Liver (tissue), 9 donors: ENCODE measurements around the gene B3GNT3. TPM values are rescaled to one million over a fixed set of nuclear protein-coding genes. Genes with fewer than 3 reads are reported as not detected.

Experiments used
- DNase-seq: peaks from one replicate; pipeline ENCODE4 v3.0.0-alpha.2; 2017; ENCODE audit warnings: low spot score
- H3K27ac ChIP-seq, 2 donors: one replicate each; pipeline ENCODE4 v1.7.0; 2013; ENCODE audit warnings: inconsistent platforms in 2 of 2, low read length in 2 of 2, control low read depth in 1 of 2, low read depth in 1 of 2, mild to moderate bottlenecking in 1 of 2
- H3K27me3 ChIP-seq, 4 donors: one replicate each; pipeline versions ENCODE4 v1.6.1 to v1.7.0; 2013; ENCODE audit warnings: low read length in 3 of 4, inconsistent platforms in 1 of 4, mild to moderate bottlenecking in 1 of 4, moderate library complexity in 1 of 4; ENCODE audit not compliant: control insufficient read depth in 4 of 4, insufficient read depth in 4 of 4
- H3K36me3 ChIP-seq, 4 donors: one replicate each; pipeline versions ENCODE4 v1.6.1 to v1.7.0; 2013; ENCODE audit warnings: low read length in 3 of 4, mild to moderate bottlenecking in 3 of 4, low read depth in 1 of 4, moderate library complexity in 1 of 4; ENCODE audit not compliant: control insufficient read depth in 4 of 4, insufficient read depth in 3 of 4
- H3K4me1 ChIP-seq, 4 donors: one replicate each; pipeline versions ENCODE4 v1.6.1 to v1.7.0; 2013; ENCODE audit warnings: low read length in 3 of 4, mild to moderate bottlenecking in 3 of 4, moderate library complexity in 1 of 4; ENCODE audit not compliant: control insufficient read depth in 4 of 4, insufficient read depth in 4 of 4
- H3K4me3 ChIP-seq, 3 donors: one replicate each; pipeline versions ENCODE4 v1.6.1 to v1.7.0; 2013; ENCODE audit warnings: low read length in 3 of 3, control low read depth in 1 of 3, low read depth in 1 of 3, mild to moderate bottlenecking in 1 of 3
- H3K9ac ChIP-seq, 2 donors: one replicate each; pipeline ENCODE4 v1.7.0; 2013; ENCODE audit warnings: low read length in 2 of 2, mild to moderate bottlenecking in 2 of 2, moderate library complexity in 2 of 2, control low read depth in 1 of 2, low read depth in 1 of 2
- H3K9me3 ChIP-seq, 4 donors: one replicate each; pipeline versions ENCODE4 v1.6.1 to v1.7.0; 2013; ENCODE audit warnings: low read length in 3 of 4; ENCODE audit not compliant: control insufficient read depth in 4 of 4
- ATF3 ChIP-seq: IDR thresholded peaks from 2 replicates; pipeline ENCODE4 v1.6.1; 2016; ENCODE audit warnings: antibody characterized with exemption
- CTCF ChIP-seq: fragments of 150-350 bp; IDR thresholded peaks from 2 replicates; pipeline ENCODE4 v1.5.1; 2017; ENCODE audit warnings: improper control_type of control experiment, low read depth, low read length; ENCODE audit not compliant: missing input control
- EGR1 ChIP-seq, 2 donors: IDR thresholded peaks; 2 replicates each; pipeline ENCODE4 v1.6.1; 2016 to 2018; ENCODE audit warnings: antibody characterized with exemption in 2 of 2, low read depth in 2 of 2
- FOXA1 ChIP-seq: IDR thresholded peaks from 2 replicates; pipeline ENCODE4 v1.6.1; 2016; ENCODE audit warnings: antibody characterized with exemption
- GABPA ChIP-seq, 2 donors: IDR thresholded peaks in 1 of 2; conservative IDR thresholded peaks in 1 of 2; 2 replicates each; pipeline ENCODE4 v1.6.1; 2016; ENCODE audit warnings: antibody characterized with exemption in 2 of 2, mild to moderate bottlenecking in 1 of 2, moderate library complexity in 1 of 2
- HNF4G ChIP-seq: IDR thresholded peaks from 2 replicates; pipeline ENCODE4 v1.6.1; 2016; ENCODE audit warnings: antibody characterized with exemption
- JUND ChIP-seq, 2 donors: IDR thresholded peaks; 2 replicates each; pipeline ENCODE4 v1.6.1; 2016; ENCODE audit warnings: antibody characterized with exemption in 2 of 2
- MAX ChIP-seq: IDR thresholded peaks from 2 replicates; pipeline ENCODE4 v1.6.1; 2016; ENCODE audit warnings: antibody characterized with exemption
- NR2F2 ChIP-seq: IDR thresholded peaks from 2 replicates; pipeline ENCODE4 v1.6.1; 2016; ENCODE audit warnings: antibody characterized with exemption
- REST ChIP-seq: IDR thresholded peaks from 2 replicates; pipeline ENCODE4 v1.6.1; 2016; ENCODE audit warnings: antibody characterized with exemption, mild to moderate bottlenecking
- RXRA ChIP-seq, 2 donors: IDR thresholded peaks; 2 replicates each; pipeline ENCODE4 v1.6.1; 2017 to 2018; ENCODE audit warnings: antibody characterized with exemption in 2 of 2, mild to moderate bottlenecking in 1 of 2
- TAF1 ChIP-seq: conservative IDR thresholded peaks from 2 replicates; pipeline ENCODE4 v1.6.1; 2016; ENCODE audit warnings: antibody characterized with exemption, mild to moderate bottlenecking
- YY1 ChIP-seq: IDR thresholded peaks from 2 replicates; pipeline ENCODE4 v1.6.1; 2016; ENCODE audit warnings: antibody characterized with exemption, mild to moderate bottlenecking
- ZBTB33 ChIP-seq: IDR thresholded peaks from 2 replicates; pipeline ENCODE4 v1.6.1; 2016; ENCODE audit warnings: antibody characterized with exemption
- WGBS: extraction: QIAGEN DNeasy Blood & Tissue Kit; methylation state at CpG from one replicate; pipeline ENCODE4 v1.1.7; 2013; 5-methylcytosine and 5-hydroxymethylcytosine counted together
- polyA plus RNA-seq, 2 donors: library from polyadenylated mRNA; stranded (reverse) in 1 of 2; unstranded in 1 of 2; fragments of 200-250 nt in 1 of 2; fragments of >200 nt in 1 of 2; fragmentation: Nextera tagmentation in 1 of 2; extraction: Ambion mirVana in 1 of 2; gene quantifications; one replicate each; pipeline versions ENCODE4 v1.2.1 to v1.2.3, GENCODE V29; 2013 to 2015
- total RNA-seq, 2 donors: library from RNA; depleted of rRNA; stranded (reverse); fragments of >200 nt; gene quantifications; one replicate each; pipeline ENCODE4 v1.2.3, GENCODE V29; 2014
- donor health status: healthy.
- donor health status: healthy.
- donor health status: healthy.
- donor health status: healthy.
- donor health status: healthy.

The B3GNT3 gene
- total and polyA plus RNA-seq, 4 donors, result 0.14 to 2.1 (median 1.1) TPM

- Histone ChIP-seq H3K4me1 (no peaks in the 10 kb centered on the region), H3K27ac (no peak overlapping the region), H3K36me3 (no peaks in the 10 kb centered on the region), H3K4me3 (no peak overlapping the region), H3K9ac (no peak overlapping the region), H3K9me3 (no peaks in the 10 kb centered on the region), H3K27me3 (no peaks in the 10 kb centered on the region)
- no peak for TF ChIP-seq ATF3
- no peak for TF ChIP-seq JUND (IDR thresholded peaks at IDR 0.05)
- TF ChIP-seq GABPA (IDR thresholded peaks at IDR 0.05 in 1 of 2, conservative IDR thresholded peaks at IDR 0.05 in 1 of 2), result no peak
- TF ChIP-seq ZBTB33, result no peak
- no peak for TF ChIP-seq EGR1 (IDR thresholded peaks at IDR 0.05; ENCODE audit: low read depth in 2 of 2)
- no peak for TF ChIP-seq FOXA1
- no peak for DNase-seq
- 85% methylated on average over 14 of the region's 14 CpGs for WGBS
These were observed 53.8 kb downstream of the B3GNT3 start for GRCh38 chr19:17848595-17849292.

GRCh38 chr19:17854061-17854460 lies 59.1 kb downstream of the B3GNT3 start:
- Histone ChIP-seq H3K9me3 (no peaks in the 10 kb centered on the region), H3K36me3 (no peaks in the 10 kb centered on the region), H3K27me3 (no peaks in the 10 kb centered on the region), H3K27ac (no peak overlapping the region), H3K4me3 (no peak overlapping the region), H3K9ac (no peak overlapping the region), H3K4me1 (peaks cover 0 to under 1% (median 0%) of the 10 kb centered on the region in 4 donors)
- no peak for TF ChIP-seq ZBTB33
- TF ChIP-seq TAF1, result no peak
- no peak for TF ChIP-seq REST
- no peak for TF ChIP-seq HNF4G
- no peak for TF ChIP-seq CTCF
- no peak for TF ChIP-seq JUND (IDR thresholded peaks at IDR 0.05)
- TF ChIP-seq GABPA (IDR thresholded peaks at IDR 0.05 in 1 of 2, conservative IDR thresholded peaks at IDR 0.05 in 1 of 2), result no peak
- no peak for TF ChIP-seq NR2F2
- no peak for TF ChIP-seq RXRA (IDR thresholded peaks at IDR 0.05)
- TF ChIP-seq YY1, result no peak
- no peak for TF ChIP-seq MAX
- no peak for TF ChIP-seq FOXA1
- no peak for TF ChIP-seq EGR1 (IDR thresholded peaks at IDR 0.05; ENCODE audit: low read depth in 2 of 2)
- DNase-seq, result no peak
- WGBS, result 84% methylated on average over 6 of the region's 6 CpGs
